ENCODE measurements around the gene DDR2.
"Not testable (repeated sequence)": the region's sequence is repeated elsewhere in the genome, so short reads cannot be mapped to it uniquely, and the experiment has no call there.

Gene DDR2

DNA sequence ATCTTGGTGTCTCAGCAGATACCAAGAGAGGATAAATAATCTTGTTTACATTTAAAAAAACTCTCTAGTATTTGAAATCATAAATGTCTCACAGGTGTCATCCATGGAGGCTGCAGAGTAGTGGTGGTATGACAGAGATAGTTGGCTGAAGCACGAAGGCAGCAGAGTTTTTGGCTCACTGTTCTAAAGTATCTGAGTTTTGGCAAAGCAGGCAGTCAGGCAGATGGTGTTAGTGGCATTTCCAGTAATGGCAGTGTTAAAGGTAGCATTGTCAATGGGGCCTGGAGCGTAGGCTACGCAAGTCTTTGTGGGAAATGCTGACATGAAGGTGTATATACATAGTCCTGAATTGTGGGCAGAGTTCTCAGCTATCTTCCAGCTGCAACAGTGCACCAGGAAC lies 89.8 kb downstream of the DDR2 start:
- DNase-seq (ENCODE audit: low read depth in 3 of 3) = no peak

DNA sequence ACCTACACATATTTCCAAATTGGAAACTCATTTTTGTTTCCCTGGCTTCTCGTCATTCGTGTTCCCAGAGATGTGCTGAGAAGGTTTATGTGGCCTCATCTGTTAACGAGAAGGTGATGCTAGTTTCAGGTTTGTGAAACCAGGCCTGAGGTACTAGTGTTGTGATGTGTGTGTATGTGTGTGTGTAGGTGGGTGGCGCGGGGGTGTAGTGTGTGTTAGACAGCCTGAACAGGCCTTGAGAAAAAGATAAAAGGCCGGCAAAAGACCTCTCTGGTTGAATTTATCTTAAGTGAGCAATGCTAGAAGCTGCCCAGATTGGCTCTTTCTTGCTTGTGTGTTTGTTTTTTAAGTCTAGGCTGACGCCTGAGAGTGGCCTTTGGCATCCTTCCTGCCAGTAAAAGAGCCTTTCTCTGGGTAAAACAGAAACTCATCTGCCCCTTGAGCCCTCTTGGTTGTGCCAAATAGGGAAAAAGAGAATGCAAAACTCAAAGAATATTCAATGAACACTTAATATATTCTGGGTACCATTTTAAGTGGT lies 92.4 kb downstream of the DDR2 start:
- no peak for DNase-seq (ENCODE audit: low read depth in 3 of 3)

DNA sequence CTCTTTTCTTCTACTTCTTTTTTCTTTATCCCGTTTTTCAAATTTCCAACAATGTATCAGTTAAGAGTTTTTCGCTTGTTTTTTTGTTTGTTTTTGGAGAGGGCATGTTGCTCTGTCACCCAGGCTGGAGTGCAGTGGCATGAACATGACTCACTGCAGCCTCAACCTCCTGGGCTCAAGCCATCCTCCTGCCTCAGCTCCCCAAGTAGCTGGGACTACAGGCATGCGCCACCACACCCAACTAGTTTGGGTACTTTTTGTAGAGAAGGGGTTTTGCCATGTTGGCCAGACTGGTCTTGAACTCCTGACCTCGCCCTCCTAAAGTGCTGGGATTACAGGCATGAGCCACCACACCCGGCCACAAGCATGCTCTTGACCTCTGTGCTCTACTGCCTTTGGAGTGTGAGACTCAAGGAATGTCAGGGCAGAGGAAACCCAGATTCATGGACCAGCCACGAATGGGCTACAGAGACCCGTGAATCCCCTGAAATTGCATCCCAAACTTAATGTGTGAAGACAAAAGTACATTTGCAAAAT lies 93.1 kb downstream of the DDR2 start:
- DNase-seq (ENCODE audit: low read depth in 3 of 3) = no peak

- no peak for DNase-seq (ENCODE audit: low read depth in 3 of 3)
These were observed 94.3 kb downstream of the DDR2 start for GRCh38 chr1:162726555-162726954.

DNA sequence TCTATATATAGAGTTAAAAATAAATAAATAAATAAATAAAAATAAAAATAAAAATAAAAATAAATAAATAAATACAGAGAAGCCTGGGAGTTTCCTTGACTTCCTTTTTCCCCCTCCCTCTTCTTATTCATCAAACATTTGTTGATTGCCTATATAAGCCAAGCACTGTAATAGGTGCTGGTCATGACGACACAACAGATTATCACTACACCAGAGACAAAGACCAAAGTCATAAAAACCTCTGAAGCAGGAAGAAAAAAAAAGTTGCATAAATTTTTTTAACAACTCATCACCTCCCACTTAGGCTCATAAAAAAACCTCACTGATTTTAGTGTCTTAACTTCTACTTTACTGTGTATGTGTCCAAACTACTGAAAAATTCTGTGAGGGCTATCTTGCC lies 95.2 kb downstream of the DDR2 start:
- DNase-seq (ENCODE audit: low read depth in 3 of 3) = not testable (repeated sequence)

DNA sequence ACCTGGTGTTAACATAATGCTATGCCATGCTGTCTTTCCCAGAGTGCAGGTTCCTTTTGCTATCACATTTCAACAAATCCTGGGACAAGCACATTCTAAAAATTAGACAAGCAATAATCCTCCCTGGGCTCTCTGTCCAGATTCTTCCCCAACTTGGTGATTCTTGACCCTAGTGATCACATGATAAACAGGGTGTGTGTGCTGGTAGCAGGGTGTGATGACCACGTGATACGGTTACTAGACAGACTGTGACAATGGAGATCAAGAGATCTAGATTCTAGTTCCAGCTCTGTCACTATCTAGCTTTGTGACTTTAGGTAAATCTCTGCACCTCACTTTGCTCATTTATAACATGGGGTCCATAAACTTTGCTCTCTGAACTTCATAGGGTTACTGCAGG lies 96.3 kb downstream of the DDR2 start:
- DNase-seq (ENCODE audit: low read depth in 3 of 3) = no peak

- not testable (repeated sequence) for DNase-seq (ENCODE audit: low read depth in 3 of 3)
These were observed 97.0 kb downstream of the DDR2 start for GRCh38 chr1:162729195-162729774.

DNA sequence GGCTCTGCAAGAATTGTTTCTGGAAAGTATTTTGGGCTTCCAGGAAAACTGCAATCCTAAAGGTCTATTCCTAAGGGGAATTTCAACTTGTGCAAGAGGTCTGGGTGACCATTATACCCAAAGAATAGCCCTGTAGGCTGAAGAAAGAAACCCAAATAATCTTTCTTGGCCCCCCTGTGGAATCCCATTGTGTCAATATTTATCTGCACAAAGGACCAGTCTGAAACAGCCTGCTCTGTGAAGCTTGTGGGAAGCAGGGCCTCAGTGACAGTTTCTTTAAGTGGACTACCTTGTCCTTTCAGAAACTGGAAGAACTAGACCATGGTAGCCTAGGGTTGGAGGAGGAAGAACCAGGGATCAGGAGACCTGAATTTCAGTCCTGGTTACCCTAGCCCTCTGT lies 99.8 kb downstream of the DDR2 start:
- DNase-seq (ENCODE audit: low read depth in 3 of 3) = no peak

DNA sequence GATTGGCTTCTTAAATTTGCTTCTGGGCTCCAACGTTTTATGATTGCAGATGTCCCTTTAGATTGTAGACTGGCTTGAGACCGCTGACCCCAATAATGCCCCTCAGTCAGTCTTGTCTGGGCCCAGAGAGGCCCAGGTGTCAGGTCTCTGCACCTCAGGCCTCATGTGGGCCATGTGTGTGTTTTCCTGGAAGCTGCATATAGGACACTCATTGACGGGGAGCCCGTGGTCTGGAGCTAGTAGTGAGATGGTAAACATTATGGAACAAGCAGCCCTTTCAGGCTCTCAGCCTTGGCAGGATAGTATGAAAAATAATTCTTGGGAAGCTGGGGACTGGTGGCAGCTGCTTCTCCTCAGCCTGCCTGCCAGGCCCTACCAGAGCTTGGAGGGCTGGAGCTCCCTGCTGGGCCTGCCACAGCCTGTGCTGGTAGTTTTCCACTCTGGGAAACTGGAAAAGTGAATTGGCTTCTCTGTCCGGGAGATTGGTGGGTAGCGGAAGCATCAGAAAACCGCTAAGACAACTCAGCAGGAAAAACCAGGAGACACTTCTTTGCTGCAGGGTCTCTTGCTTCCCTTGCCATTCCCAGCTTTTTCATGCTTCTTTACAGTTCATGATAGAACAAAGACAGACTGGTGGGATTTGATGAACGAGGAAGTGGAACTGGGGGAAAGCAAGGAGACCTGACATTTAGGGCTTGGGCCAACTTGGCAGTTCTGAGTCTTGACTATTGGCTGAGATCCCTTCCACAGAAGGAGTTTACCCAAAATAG lies 100.5 kb downstream of the DDR2 start:
- no peak for DNase-seq (ENCODE audit: low read depth in 3 of 3)

DNA sequence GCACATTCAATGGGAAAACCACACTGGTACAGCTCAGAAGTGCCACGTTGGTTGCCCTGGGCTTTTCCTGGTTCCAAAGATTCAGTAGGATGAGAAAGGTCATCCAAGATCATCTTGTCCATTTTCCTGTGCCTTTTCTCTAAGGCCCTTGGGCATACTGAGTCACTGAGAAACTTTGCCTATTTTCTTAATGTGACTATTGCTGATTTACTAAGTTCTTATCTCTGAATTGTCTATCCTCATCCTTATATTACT lies 101.0 kb downstream of the DDR2 start:
- DNase-seq (ENCODE audit: low read depth in 3 of 3) = no peak

DNA sequence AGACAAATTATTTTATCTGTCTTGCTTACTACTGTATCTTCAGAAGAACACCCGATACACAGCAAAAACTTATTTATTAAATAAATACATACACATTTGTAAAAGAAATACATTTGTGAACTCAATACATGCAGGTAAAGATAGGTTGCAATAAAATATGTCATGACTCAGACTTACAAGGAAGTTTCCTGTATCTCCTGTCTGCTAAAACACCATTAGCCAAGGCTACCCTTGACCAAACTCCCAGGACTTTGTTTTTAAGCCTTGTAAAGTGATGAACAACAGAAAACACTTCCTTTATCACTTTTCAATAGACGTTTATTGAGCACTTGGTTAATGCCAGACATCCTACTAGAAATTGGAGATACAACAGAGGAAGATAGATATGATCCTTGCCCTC lies 101.8 kb downstream of the DDR2 start:
- no peak for DNase-seq (ENCODE audit: low read depth in 3 of 3)

DNA sequence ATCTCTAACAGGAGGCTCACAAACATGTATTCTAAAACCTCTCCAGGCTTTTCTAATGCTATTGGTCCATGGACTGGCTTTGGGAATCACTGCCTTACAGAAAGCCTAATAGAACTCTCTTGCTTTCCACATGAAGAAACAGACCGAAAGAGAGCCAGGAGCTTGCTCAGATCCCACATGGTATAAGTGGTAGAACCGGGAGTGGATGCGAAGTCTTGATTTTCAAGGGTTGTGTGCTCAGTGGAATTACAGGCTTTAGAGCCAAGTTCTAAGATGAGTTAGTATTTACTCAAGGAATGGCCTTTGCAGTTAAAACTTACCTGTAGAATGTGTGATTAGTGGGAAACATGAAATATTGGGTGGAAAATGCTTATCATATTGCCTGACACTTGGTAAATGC lies 103.9 kb downstream of the DDR2 start:
- DNase-seq (ENCODE audit: low read depth in 3 of 3) = no peak

DNA sequence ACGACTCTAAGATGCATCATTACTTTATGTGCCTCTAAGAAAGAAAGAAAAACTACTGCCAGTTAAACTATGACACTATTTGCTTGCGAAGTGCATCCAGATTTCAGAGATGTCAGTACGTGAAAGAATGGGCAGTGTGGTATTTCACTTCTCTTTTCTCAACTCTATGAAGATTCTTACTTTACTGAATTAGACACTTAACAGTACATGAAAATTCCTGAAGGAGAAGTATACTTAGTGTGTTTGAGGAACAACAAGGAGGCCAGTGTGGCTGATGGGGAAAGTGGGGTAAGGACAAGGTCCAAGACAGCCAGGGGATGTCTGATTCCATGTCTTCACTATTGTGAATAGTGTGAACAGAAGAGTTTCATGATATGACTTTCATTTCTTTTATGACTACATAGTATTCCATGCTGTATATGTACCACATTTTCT lies 104.4 kb downstream of the DDR2 start:
- no peak for DNase-seq (ENCODE audit: low read depth in 3 of 3)

DNA sequence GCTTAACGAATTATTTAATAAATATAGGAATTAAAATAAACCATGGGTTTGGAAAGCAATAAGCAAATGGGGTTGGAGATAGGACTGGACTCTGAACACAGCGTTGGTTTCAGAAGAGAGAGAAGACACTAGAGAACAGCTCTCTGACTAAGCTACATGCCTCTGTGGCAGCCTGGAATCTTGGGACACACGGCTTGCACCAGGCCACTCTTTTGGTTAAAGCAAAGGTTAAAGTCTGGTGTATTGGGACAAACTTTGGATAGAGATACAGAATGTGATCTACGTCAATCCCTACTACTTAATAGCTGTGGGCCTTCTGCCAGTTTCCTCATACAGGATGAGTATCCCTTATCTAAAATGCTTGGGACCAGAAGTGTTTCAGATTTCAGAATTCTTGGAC lies 108.5 kb downstream of the DDR2 start:
- no peak for DNase-seq (ENCODE audit: low read depth in 3 of 3)

DNA sequence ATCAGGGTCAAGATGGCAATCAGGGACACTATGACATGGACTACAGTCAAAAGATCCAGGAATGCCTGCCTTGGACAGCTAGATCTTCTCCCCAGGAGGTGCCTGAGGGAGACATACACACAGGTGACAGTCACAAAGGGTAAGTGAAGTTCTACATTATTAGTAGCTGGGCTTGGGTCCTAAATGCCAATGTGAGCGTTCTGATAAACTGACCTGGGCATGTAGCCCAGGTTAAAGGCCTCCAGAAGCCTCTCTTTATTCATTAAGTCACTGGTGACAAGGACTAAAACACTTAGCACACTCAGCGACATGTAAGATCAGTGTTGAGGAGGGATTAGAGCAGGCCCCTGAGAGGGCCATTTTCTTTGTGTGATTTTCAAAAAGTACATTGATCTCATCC lies 109.3 kb downstream of the DDR2 start:
- no peak for DNase-seq (ENCODE audit: low read depth in 3 of 3)

DNA sequence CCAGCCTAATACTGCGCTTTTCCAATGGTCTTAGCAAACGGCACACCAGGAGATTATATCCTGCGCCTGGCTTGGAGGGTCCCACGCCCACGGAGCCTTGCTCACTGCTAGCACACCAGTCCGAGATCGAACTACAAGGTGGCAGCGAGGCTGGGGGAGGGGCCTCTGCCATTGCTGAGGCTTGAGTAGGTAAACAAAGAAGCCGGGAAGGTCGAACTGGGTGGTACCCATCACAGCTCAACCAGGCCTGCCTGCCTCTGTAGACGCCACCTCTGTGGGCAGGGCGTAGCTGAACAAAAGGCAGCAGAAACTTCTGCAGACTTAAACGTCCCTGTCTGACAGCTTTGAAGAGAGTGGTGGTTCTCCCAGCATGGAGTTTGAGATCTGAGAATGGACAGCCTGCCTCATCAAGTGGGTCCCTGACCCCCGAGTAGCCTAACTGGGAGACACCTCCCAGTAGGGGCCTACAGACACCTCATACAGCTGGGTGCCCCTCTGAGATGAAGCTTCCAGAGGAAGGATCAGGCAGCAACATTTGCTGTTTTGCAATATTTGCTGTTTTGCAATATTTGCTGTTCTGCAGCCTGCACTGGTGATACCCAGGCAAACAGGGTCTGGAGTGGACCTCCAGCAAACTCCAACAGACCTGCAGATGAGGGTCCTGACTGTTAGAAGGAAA lies 114.1 kb downstream of the DDR2 start:
- DNase-seq (ENCODE audit: low read depth in 3 of 3) = not testable (repeated sequence)

GRCh38 chr1:162753001-162753658 lies 120.9 kb downstream of the DDR2 start:
- DNase-seq (ENCODE audit: low read depth in 3 of 3) = no peak

GRCh38 chr1:162753998-162754585 lies 121.8 kb downstream of the DDR2 start:
- DNase-seq (ENCODE audit: low read depth in 3 of 3) = no peak

DNA sequence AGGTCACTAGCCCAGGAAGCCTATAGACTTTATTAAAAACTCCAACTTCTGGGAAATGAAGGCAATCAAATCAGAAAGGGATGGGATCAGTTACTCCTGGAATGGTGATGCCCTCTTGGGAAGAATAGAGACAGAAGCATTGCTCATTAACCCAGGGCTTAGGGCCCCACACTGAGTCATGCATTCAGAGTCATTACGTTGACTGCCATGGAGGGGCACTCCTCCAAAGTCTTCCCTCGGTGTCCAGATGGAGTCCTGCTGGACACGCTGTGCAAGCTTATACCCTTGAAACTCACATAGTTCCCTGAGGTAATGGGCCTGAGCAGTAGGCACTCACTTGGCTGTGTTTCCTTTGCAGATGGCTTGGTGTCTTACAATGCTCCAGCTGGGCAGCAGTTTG lies 123.0 kb downstream of the DDR2 start:
- DNase-seq (ENCODE audit: low read depth in 3 of 3) = no peak

DNA sequence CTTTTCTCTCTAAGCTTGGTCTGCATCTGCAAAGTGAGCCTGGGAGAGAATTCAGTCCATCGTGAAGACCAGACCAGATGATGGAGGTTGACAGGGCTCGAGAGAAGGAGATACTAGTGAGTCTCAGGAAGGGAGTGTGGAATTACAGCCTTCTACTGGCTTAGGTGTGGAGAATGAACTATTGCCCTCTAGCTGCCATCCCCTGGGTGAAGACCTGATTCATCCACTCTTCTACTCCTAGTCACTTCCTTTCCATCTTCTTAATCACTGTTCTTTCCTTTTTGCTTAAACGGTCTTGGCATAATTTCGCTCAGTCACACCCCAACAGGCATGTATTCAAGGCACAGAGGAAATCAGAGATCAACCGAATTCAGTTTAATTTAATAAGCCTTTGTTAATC lies 124.3 kb downstream of the DDR2 start:
- no peak for DNase-seq (ENCODE audit: low read depth in 3 of 3)

- DNase-seq (ENCODE audit: low read depth in 3 of 3) = no peak
These were observed 125.2 kb downstream of the DDR2 start for GRCh38 chr1:162757476-162757875.

DNA sequence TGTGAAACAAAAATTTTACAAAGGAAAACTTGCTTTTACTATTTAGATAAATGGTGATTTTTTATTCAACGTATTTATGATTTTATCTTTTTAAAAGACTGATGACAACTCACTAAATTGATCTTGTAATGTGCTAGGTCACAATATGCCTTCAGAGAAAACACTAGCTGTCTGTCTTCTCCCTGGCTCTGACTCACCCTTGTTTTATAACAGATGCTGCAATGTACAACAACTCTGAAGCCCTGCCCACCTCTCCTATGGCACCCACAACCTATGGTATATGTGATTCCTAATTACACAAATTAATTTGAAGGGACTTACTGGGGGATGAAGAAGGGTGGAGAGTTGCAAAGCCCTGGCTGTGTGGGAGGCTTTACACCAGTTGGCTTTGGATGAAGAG lies 133.5 kb downstream of the DDR2 start:
- no peak for DNase-seq (ENCODE audit: low read depth in 3 of 3)

Measured in stimulated activated CD4-positive, alpha-beta T cell treated with anti-CD3 and anti-CD28 coated beads, TNF-alpha, amount 100 ng/mL, for 4 hours (primary cell).